K562 (cell line): ENCODE measurements around the gene IL10RB. TPM values are rescaled to one million over a fixed set of nuclear protein-coding genes. Genes with fewer than 3 reads are reported as not detected.

Experiments
- ATAC-seq: fragments of 200-7000 bp; cut with Tn5 transposase; 3 replicates; pipeline ENCODE4 v1.9.1; 2020; ENCODE audit warnings: moderate library complexity
- BruUV-seq: library from RNA; stranded (reverse); fragments of 400-500 nt; replicated peaks from 2 replicates; lab custom pipeline; 2021; lab: Mats Ljungman, UMichigan
- CTCF ChIA-PET: fragments of 300-600 bp; formaldehyde crosslinking; extraction: SDS; loops from one replicate; lab custom pipeline; 2021; ENCODE audit warnings: low intra/inter-chr PET ratio; lab: Yijun Ruan, JAX
- POLR2A ChIA-PET: fragments of 300-600, 350-650 bp; sonication (Branson Sonifier 250); formaldehyde crosslinking; extraction: SDS; loops from one replicate; lab custom pipeline; 2021; ENCODE audit warnings: antibody characterized with exemption, inconsistent platforms; lab: Yijun Ruan, JAX
- DNase-seq, 4 experiments: peaks; one replicate each; pipeline versions ENCODE4 v3.0.0 to v3.0.0-alpha.2; 2011 to 2018; ENCODE audit warnings: low spot score in 3 of 4, mixed read lengths in 3 of 4; ENCODE audit errors: extremely low read depth in 1 of 4
- FAIRE-seq: peaks from 2 replicates; lab custom pipeline; 2011; peaks lifted over from hg19 to GRCh38; lab: Jason Lieb, UNC
- H2AFZ ChIP-seq: 2 replicates; pipeline ENCODE4 v1.6.0; 2011; ENCODE audit warnings: low read depth, low read length, control low read depth, inconsistent platforms
- H3K27ac ChIP-seq: fragments of 200-600 bp; 3 replicates; pipeline ENCODE4 v1.8.0; 2011; ENCODE audit warnings: low read depth, mild to moderate bottlenecking, control low read depth, inconsistent platforms, low read length, moderate library complexity, mixed read lengths; ENCODE audit errors: extremely low read depth
- H3K27me3 ChIP-seq, 2 experiments: fragments of 300-600 bp in 1 of 2; 2 replicates in 1 of 2; 3 replicates in 1 of 2; pipeline versions ENCODE4 v1.6.0 to v1.8.0; 2011; ENCODE audit warnings: inconsistent platforms in 2 of 2, low read length in 2 of 2, mild to moderate bottlenecking in 1 of 2, mixed read lengths in 1 of 2, moderate library complexity in 1 of 2; ENCODE audit not compliant: control insufficient read depth in 2 of 2, insufficient read depth in 2 of 2
- H3K36me3 ChIP-seq: fragments of 300-600 bp; 3 replicates; pipeline ENCODE4 v1.8.0; 2011; ENCODE audit warnings: mild to moderate bottlenecking, low read length, inconsistent platforms; ENCODE audit not compliant: control insufficient read depth, insufficient read depth
- H3K4me1 ChIP-seq, 2 experiments: fragments of 200-600 bp in 1 of 2; replicated peaks in 1 of 2; 2 replicates in 1 of 2; 3 replicates in 1 of 2; pipeline versions ENCODE4 v1.5.1 to v1.8.0; 2011; ENCODE audit warnings: inconsistent platforms in 2 of 2, low read length in 2 of 2, mild to moderate bottlenecking in 1 of 2, mixed read lengths in 1 of 2, moderate library complexity in 1 of 2; ENCODE audit not compliant: control insufficient read depth in 2 of 2, insufficient read depth in 2 of 2
- H3K4me2 ChIP-seq: 2 replicates; pipeline ENCODE4 v1.6.1; 2011; ENCODE audit warnings: low read length, control low read depth, inconsistent platforms, mixed read lengths; ENCODE audit not compliant: insufficient read depth
- H3K4me3 ChIP-seq: fragments of 200-600 bp; sonication (generic), shearing (Covaris generic); 2 replicates; pipeline ENCODE4 v1.5.1; 2016; ENCODE audit warnings: control low read depth, inconsistent platforms
- H3K79me2 ChIP-seq: fragments of 200-600 bp; 3 replicates; pipeline ENCODE4 v1.8.0; 2011; ENCODE audit warnings: low read length, inconsistent platforms; ENCODE audit not compliant: control insufficient read depth, insufficient read depth
- H3K9ac ChIP-seq, 2 experiments: 2 replicates each; pipeline versions ENCODE4 v1.6.0 to v1.6.1; 2011; ENCODE audit warnings: low read depth in 2 of 2, low read length in 2 of 2, control low read depth in 1 of 2, inconsistent platforms in 1 of 2, mild to moderate bottlenecking in 1 of 2, mixed read lengths in 1 of 2; ENCODE audit not compliant: insufficient read depth in 1 of 2
- H3K9me1 ChIP-seq: one replicate; pipeline ENCODE4 v1.6.0; 2011; ENCODE audit warnings: inconsistent platforms, mild to moderate bottlenecking, low read length, moderate library complexity; ENCODE audit not compliant: control insufficient read depth, insufficient read depth
- H3K9me3 ChIP-seq: replicated peaks from 2 replicates; pipeline ENCODE4 v1.5.1; 2011; ENCODE audit warnings: low read depth, low read length, inconsistent platforms; ENCODE audit not compliant: control insufficient read depth, insufficient read depth
- H4K20me1 ChIP-seq: replicated peaks from 2 replicates; pipeline ENCODE4 v1.6.1; 2011; ENCODE audit warnings: low read length, inconsistent platforms, mixed read lengths; ENCODE audit not compliant: control insufficient read depth, insufficient read depth
- E2F1 ChIP-seq: sonication (generic); formaldehyde crosslinking; IDR thresholded peaks from 2 replicates; pipeline ENCODE4 v1.8.1; 2023; ENCODE audit warnings: mild to moderate bottlenecking, missing genetic modification reagents, moderate library complexity
- NFIX ChIP-seq: fragments of 250-450 bp; sonication (Bioruptor Pico); IDR thresholded peaks from 2 replicates; pipeline ENCODE4 v1.4.0; 2020; ENCODE audit warnings: low read depth, mild to moderate bottlenecking, moderate library complexity
- RAD21 ChIP-seq, 2 experiments: fragments of 250-450 bp in 1 of 2; fragments of 450-650 bp in 1 of 2; sonication (Bioruptor Pico) in 1 of 2; formaldehyde crosslinking in 1 of 2; IDR thresholded peaks in 1 of 2; conservative IDR thresholded peaks in 1 of 2; 2 replicates each; pipeline versions ENCODE4 v1.4.0 to v1.8.0; 2020 to 2022; ENCODE audit warnings: mild to moderate bottlenecking in 2 of 2, moderate library complexity in 1 of 2
- ZFP30 ChIP-seq: fragments of 250-450 bp; sonication (Bioruptor Pico); IDR thresholded peaks from 2 replicates; pipeline ENCODE4 v1.8.0; 2022; ENCODE audit warnings: moderate library complexity, mild to moderate bottlenecking, inconsistent platforms, borderline replicate concordance
- ZKSCAN8 ChIP-seq: fragments of 200-800 bp; sonication (Bioruptor generic); IDR thresholded peaks from 2 replicates; pipeline ENCODE4 v1.6.1; 2016; ENCODE audit warnings: missing genetic modification characterization, missing compliant biosample characterization
- WGBS: fragments of 100-300 bp; shearing (Covaris generic); methylation state at CpG from one replicate; pipeline ENCODE4 v1.1.6; 2016; ENCODE audit warnings: low coverage, mixed read lengths; ENCODE audit not compliant: insufficient coverage; ENCODE audit errors: missing lambda C conversion rate; 5-methylcytosine and 5-hydroxymethylcytosine counted together
- in situ Hi-C: fragments of 300-500 bp; cut with MboI; formaldehyde crosslinking; loops from 4 replicates; pipeline ENCODE4 v1.15.0; 2018; ENCODE audit warnings: inconsistent platforms, mixed read lengths
- intact Hi-C: fragments of 100-400 bp; cut with micrococcal nuclease; formaldehyde crosslinking; loops from 2 replicates; pipeline ENCODE4 v1.14.2; 2022
- polyA plus RNA-seq, 8 experiments: library from polyadenylated mRNA; depleted of rRNA in 4 of 8; stranded (reverse) in 5 of 8; unstranded in 3 of 8; fragments of >200 nt; fragmentation: Nextera tagmentation in 2 of 8; fragmentation: Illumina TruSeq in 1 of 8; extraction: Ambion mirVana in 2 of 8; extraction: Trizol in 1 of 8; gene quantifications; 2 replicates each; pipeline versions ENCODE4 v1.2.1 to v1.2.3, GENCODE V29; 2011 to 2014; ENCODE audit warnings: inconsistent platforms in 1 of 8, missing spikeins in 1 of 8
- total RNA-seq, 7 experiments: library from RNA; depleted of rRNA in 6 of 7; stranded (reverse); fragments of >200 nt in 6 of 7; fragmentation: Illumina TruSeq in 2 of 7; extraction: Trizol in 2 of 7; gene quantifications; 2 replicates each; pipeline versions ENCODE4 v1.2.1 to v1.2.3, GENCODE V29; 2011 to 2021; ENCODE audit warnings: low replicate concordance in 1 of 7

IL10RB gene
- total and polyA plus RNA-seq, 9 of the 15 experiments (the other 6 are each of a cell fraction or from before 2014, with no cell fraction given) = 10.9 to 33.8 (median 23.0) TPM

GRCh38 chr21:33247599-33247998, 18.6 kb upstream of the IL10RB start:
- no peak overlapping the region for H2AFZ ChIP-seq
- H3K4me1 ChIP-seq = no peaks in the 10 kb centered on the region; a peak in 1 of 5 replicates
- ChIA-PET POLR2A (no interaction called here), CTCF (no interaction called here)
- H3K27me3 ChIP-seq = no peaks in the 10 kb centered on the region
- no peak overlapping the region for H3K27ac ChIP-seq
- no peak overlapping the region for H3K9ac ChIP-seq
- peaks cover 79% of the 10 kb centered on the region for H3K36me3 ChIP-seq
- H4K20me1 ChIP-seq = no peaks in the 10 kb centered on the region
- WGBS = 84% methylated on average over 6 of the region's 6 CpGs
- H3K4me2 ChIP-seq = no peak overlapping the region
- no peak for FAIRE-seq
- intact Hi-C loops = no loop called here
- BruUV-seq = no TSS peak
- ATAC-seq = no peak
- H3K9me1 ChIP-seq = no peaks in the 10 kb centered on the region
- H3K9me3 ChIP-seq = no peaks in the 10 kb centered on the region
- no peaks in the 10 kb centered on the region for H3K79me2 ChIP-seq
- H3K4me3 ChIP-seq = no peak overlapping the region
- no peak for TF ChIP-seq E2F1 (CRISPR knock-in tag)
- TF ChIP-seq NFIX (CRISPR knock-in tag) = no peak
- TF ChIP-seq ZKSCAN8 (CRISPR knock-in tag) = no peak
- TF ChIP-seq RAD21 (CRISPR knock-in tag; conservative IDR thresholded peaks at IDR 0.05 in 1 of 2, IDR thresholded peaks at IDR 0.05 in 1 of 2) = no peak
- no peak for TF ChIP-seq ZFP30 (CRISPR knock-in tag)
- in situ Hi-C loops = no loop called here
- DNase-seq = no peak
